COLO668 (cell line): Measurements from ENCODE around the gene UBL7.
"Not testable (repeated sequence)": the region's sequence is repeated elsewhere in the genome, so short reads cannot be mapped to it uniquely, and the experiment has no call there.

Source experiments
- DNase-seq: peaks from one replicate; lab custom pipeline; 2025; ENCODE audit not compliant: unreplicated experiment; lab: John Stamatoyannopoulos, UW

UBL7 gene

DNA sequence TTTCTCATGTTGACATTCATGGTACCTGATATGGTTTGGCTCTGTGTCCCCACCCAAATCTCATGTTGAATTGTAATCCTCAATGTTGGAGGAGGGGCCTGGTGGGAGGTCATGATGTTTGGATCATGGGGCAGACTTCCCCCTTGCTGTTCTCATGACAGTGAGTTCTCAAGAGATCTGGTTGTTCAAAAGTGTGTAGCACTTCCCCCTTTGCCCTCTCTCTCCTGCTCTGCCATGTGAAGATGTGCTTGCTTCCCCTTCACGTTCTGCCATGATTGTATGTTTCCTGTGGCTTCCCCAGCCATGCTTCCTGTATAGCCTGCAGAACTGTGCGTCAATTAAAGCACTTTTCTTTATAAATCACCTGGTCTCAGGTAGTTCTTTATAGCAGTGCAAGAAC is 3.3 kb upstream of the UBL7 start:
- DNase-seq: no peak

GRCh38 chr15:74463634-74464033 is 2.7 kb upstream of the UBL7 start:
- no peak for DNase-seq

GRCh38 chr15:74461847-74462511 is 1.0 kb upstream of the UBL7 start:
- DNase-seq: no peak

DNA sequence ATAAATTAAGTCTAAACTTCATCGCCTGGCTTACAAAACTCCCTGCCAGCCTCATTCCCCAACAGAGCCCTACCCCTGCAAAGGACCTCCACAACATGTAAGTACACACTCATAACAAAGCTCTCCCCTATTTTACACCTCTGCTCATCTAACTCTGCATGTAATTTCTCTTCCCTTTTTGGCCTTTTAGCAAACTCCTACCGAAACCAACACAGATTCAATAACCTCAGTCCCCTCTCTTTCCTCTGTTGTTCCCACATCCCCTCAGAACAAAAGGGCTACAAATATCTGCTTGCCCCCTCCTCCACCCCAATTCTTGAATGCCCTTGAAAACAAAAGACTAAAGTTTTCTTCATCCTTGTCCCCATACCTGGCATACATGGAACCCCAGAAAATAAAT is 662 bp downstream of the UBL7 start:
- no peak for DNase-seq

DNA sequence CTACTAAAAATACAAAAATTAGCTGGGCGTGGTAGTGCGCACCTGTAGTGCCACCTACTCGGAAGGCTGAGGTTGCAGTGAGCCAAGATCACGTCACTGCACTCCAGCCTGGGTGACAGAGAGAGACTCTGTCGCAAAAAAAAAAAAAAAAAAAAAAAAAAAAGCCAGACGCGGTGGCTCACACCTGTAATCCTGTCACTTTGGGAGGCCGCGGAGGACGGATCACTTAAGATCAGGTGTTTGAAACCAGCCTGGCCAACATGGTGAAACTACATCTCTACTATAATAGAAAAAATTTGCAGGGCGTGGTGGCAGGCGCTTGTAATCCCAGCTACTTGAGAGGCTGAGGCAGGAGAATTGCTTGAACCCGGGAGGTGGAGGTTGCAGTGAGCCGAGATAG is 1.2 kb downstream of the UBL7 start:
- DNase-seq: not testable (repeated sequence)

GRCh38 chr15:74458473-74458872 is 2.5 kb downstream of the UBL7 start:
- DNase-seq: no peak

GRCh38 chr15:74457036-74457435 is 3.9 kb downstream of the UBL7 start:
- DNase-seq: not testable (repeated sequence)

- DNase-seq: no peak
Observed at GRCh38 chr15:74454764-74455500, 6.0 kb downstream of the UBL7 start.

- DNase-seq: no peak
Observed at GRCh38 chr15:74453925-74454763, 6.8 kb downstream of the UBL7 start.

- no peak for DNase-seq
Observed at GRCh38 chr15:74451861-74452835, 8.8 kb downstream of the UBL7 start.

DNA sequence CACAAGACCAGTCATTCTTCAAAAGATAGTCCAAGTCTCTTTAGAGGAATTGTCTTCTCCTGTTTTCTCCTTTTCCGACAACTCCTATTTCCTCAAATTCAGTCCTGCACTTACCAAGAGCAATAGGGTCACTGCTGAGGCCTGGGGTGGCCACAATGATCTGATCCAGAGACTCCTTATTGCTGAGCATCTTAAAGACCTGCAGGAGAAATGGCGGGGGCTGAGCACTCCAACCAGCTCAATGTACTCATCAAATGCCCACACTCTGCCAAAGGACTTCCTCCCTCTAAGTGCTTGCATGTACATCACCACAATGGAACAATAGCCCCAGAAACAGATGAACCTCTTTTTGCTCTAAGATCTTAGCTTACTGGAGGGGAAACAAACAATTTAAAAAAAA is 9.6 kb downstream of the UBL7 start:
- DNase-seq: no peak

DNA sequence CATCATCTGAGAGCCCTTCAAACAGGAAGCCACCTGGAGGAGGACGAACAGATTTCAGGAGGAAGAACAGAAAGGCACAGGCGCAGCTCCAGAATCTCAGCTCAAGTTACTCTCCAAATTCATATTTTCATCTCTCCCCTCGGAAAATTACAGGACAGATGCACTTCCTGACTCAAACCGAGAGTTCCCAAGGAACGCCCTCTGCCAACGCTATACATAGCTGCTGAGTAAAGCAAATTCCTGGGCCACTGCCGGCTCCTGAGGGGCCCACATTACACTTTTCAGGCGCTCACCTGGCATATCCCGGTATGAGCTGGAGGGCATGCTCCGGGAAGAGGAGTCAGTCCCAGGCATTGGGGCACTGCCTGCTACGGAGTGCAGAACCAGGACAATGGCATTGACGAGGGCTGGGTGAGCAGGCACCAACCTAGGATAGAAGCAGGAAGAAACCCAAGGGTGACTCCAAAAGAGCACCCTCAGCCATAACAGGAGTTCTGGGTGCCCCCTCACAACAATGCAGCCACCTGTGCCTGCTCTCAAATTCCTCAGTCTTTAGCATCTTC is 11.2 kb downstream of the UBL7 start:
- no peak for DNase-seq

DNA sequence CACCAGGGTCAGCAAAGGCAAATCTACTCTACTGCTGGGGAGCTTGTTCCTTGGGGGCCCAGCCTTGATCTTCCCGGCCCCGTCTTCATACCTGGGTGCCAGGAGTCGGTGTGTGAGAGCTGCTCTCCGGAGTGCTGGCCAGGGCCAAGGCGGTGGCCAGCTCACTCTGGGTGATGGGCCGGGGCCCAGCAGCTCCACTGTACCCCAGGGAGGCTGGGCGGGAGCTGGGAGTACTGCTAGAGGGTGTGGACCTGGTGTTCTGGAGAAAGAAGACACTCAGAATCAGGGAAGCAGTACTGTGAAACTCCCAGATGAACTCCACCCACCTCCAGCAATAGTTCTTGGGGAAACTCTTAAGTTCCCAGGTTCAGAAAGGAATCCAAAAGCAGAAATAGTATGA is 11.9 kb downstream of the UBL7 start:
- DNase-seq: no peak

DNA sequence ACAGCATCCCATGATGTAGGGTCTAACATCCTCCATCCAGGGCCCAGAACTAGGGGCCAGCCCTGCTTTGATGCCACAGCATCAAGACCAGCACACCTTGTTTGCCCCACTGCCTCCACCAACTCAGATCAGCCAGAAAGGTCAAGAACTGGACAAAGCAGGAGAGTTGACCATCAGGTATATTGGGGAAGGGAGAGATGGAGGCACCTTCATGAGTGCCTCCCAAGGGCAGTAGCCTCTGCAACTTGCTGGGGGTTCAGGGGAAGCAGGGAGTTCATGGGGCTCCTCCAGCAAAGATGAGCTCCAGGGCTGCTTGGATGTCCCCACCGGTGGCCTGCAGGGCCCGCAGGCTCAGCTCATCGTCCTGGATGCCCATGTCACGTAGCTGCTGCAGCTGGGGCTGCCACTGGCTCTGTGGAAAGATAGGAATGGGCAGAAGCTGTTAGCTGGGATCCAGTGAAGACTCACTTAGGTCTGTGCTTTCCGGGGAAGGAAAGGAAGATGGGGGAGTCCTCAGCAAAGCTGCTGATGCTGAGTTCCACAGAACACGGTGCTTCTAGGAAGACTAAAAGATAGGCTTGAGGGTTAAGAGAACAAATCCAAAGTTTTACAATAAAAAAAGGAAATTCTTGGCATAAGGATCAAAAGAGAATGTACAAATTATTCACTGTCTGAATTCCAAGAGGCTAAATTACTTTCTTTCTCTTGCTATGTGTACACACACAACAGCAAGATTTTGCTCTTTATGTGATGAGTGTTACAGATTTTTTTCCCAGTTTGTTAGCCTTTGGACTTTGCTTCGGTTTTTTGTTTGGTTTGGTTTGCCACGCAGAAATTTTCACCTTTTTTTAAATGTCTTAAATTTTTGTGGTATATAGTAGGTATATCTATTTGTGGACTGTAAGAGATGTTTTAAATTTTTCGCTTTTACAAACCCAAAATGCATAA is 14.9 kb downstream of the UBL7 start:
- no peak for DNase-seq

DNA sequence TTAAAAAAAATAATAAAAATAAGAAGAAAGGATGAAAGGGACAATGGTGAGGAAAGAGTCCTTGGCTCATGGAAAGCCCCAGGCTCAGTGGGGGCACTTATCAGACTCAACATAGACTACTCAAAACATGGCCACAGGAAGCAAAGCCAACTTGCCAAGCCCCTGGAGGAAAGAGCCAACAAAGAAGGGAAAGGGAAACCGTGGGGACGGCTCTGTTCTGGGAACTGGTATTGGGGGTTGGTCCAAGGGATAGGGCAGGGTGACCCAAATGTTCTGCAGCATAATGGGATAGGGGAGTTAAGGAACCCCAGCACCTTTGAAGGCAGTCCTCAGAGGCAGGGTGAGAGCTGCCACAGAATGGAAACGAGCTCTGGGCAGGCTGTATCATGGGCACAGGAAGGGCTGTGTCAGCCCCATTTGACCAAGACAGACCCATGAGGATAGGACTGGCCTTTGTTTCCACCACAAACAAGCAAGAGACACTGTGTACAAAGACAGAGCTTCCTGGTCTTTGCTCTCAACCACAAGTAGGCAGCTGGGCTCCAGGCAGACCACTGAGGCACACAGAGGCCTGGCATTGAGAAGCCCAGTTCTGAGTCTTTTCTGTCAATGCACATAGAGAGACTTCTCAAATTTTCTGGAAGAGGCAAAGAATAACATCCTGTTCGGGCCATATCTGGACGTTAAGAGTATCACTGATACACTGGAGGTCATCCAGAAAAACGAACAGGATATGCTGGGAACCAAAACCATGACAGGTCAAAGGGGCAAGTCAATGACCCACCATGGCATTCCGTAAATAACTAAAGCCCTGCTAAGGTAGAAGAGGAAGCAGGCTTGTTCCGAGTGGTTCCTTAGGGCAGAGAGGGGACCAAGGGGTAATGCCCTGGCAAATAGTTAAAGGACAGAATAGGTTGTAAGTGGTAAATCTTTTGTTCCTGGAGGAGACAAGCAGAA is 16.6 kb downstream of the UBL7 start:
- DNase-seq: no peak

DNA sequence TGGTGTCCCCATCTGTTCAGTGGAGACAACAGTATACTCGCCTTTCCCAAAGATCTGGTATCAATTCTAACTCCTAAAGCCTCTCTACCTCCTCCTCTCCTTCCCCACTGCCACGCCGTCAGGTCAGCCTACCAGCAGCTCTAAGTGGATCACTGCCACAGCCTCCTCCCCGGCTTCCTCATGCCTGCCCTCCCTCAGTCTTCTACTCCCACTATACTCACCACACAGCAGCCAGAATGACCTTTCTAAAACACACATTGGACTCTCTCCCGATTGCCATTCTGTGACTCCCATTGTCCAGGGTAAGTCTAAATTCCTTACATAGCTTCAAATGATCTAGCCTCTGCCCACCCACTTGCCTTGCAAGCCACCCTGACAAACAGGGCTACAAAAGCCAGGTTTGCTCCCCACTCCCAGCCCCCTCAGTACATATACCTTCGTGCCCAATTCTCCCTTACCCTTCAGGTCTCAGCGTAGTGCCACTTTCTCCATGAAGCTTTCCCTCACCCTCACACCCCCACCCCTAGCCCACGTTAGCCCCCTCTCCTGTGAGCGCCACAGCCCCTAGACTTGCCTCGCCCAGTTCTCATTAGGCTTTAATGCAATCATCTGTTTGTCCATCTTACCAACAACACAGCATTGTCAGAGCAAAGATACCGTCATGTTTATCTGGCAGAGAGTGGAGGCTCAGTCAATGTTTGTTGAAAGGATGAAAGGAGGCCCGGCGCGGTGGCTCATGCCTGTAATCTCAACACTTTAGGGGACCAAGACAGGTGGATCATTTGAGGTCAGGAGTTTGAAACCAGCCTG is 17.7 kb downstream of the UBL7 start:
- no peak for DNase-seq

GRCh38 chr15:74442604-74443003 is 18.4 kb downstream of the UBL7 start:
- DNase-seq: no peak
